ENCODE data around the gene MCTP2.
"Not testable (repeated sequence)": the region's sequence is repeated elsewhere in the genome, so short reads cannot be mapped to it uniquely, and the experiment has no call there.

MCTP2 gene

GRCh38 chr15:94236608-94237007, 5.2 kb downstream of the MCTP2 start:
- DNase-seq (ENCODE audit: low read depth in 2 of 2): no peak

- DNase-seq (ENCODE audit: low read depth in 2 of 2): no peak
Observed at GRCh38 chr15:94237903-94238302, 6.5 kb downstream of the MCTP2 start.

DNA sequence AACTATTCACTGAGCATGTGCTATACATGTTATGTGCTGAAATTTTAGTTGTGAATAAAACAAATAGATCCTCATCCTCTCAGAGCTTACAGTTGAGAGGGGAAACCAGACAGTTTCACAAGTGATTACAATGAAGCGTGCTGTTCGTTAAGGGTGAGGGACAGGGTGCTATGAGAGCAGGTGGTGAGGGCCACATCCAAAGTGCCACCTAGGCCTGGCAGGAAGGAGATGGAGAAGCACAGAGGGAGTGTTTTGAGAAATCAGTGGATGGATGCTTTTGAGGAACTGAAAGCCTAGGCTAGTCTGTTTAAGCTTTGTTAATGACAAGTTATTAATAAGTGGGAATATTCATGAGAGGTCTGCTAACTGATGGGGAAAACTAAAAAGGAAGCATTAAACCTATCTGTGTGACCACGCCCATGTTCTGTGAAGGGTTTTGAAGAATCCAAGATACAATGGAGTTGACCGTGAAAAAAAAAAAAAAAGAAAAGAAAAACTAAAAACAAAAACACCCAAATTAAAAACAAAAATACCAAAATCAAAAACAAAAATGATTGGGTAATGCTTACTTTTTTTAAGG, 7.3 kb downstream of the MCTP2 start:
- DNase-seq (ENCODE audit: low read depth in 2 of 2): no peak

DNA sequence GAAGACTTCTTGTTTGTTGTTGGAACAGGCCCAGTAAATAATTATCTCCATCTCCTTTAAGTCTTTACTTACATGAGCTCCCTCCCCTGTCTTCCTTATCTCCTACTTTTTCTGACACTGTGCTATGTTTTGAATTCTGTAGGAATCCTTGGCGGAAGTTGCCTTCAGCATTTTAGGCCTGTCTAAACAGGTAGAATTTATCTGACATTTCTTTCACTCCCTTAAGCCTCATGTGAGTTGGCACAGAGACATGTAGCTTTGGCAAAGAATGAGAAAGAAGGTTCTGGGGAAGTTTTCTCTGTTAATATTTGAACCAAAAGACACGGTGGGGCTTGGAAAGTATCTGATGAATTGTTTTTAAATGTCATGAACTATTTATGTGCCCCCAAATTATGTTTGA, 8.1 kb downstream of the MCTP2 start:
- DNase-seq (ENCODE audit: low read depth in 2 of 2): no peak

DNA sequence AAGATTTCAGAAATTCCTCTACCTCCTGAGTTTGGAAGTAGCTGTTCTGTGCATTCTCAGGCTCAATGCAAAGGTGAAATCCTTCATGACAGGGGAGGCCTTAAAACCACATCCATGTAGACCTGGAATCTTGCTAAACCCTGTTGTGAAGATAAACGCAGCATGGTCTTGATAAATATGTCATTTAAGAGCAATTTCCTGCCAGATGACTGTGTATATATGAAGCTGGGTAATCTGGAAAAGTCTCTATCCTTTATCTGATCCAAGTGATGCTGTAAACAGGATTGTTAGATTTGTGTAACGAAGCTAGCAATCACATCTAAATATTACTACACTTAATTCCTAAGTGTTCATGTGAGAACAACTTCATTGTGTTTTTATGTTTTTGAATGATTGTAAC, 9.1 kb downstream of the MCTP2 start:
- DNase-seq (ENCODE audit: low read depth in 2 of 2): no peak

DNA sequence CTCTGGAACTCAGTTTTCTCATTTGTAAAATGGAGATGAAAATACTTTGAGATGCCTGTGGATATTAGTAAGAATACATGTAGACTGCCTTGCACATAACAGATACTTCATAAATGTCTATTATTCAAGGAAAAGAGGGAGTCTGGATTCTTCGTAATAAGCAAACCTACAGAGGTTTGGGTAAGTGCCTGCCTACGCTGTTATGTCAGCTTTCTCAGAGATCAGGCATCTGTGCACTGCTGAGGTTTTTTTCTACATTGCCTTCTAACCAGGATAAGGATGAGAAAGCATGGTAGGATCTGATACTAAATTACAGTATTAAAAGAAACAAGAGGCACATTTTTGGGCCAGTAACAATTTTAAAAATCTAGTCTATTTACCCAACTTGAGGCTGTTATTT, 10.9 kb downstream of the MCTP2 start:
- DNase-seq (ENCODE audit: low read depth in 2 of 2): no peak

DNA sequence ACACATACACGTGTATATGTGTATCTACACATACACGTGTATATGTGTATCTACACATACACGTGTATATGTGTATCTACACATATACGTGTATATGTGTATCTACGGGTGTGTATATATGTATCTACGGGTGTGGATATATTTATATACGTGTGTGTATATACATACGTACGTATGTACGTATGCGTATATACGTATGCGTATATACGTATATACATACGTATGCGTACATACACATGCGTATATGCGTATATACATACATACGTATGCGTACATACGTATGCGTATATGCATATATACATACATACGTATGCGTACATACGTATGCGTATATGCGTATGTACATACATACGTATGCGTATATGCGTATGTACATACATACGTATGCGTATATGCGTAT, 11.6 kb downstream of the MCTP2 start:
- not testable (repeated sequence) for DNase-seq (ENCODE audit: low read depth in 2 of 2)

DNA sequence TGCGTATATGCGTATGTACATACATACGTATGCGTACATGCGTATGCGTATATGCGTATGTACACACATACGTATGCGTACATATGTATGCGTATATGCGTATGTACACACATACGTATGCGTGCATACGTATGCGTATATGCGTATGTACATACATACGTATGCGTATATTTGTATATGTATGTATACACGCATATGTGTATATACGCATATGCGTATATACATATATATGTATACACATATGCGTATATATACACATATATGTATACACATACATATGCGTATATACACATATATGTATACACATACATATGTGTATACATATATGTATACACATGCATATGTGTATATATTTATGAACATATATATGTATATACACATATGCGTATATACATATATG, 12.1 kb downstream of the MCTP2 start:
- no peak for DNase-seq (ENCODE audit: low read depth in 2 of 2)

GRCh38 chr15:94246016-94246415, 14.7 kb downstream of the MCTP2 start:
- no peak for DNase-seq (ENCODE audit: low read depth in 2 of 2)

- no peak for DNase-seq (ENCODE audit: low read depth in 2 of 2)
Observed at GRCh38 chr15:94247789-94248638, 16.7 kb downstream of the MCTP2 start.

GRCh38 chr15:94250801-94251200, 19.4 kb downstream of the MCTP2 start:
- no peak for DNase-seq (ENCODE audit: low read depth in 2 of 2)

- no peak for DNase-seq (ENCODE audit: low read depth in 2 of 2)
Observed at GRCh38 chr15:94252223-94252766, 20.9 kb downstream of the MCTP2 start.

- DNase-seq (ENCODE audit: low read depth in 2 of 2): no peak
Observed at GRCh38 chr15:94252906-94253491, 21.6 kb downstream of the MCTP2 start.

GRCh38 chr15:94253742-94254141, 22.4 kb downstream of the MCTP2 start:
- DNase-seq (ENCODE audit: low read depth in 2 of 2): no peak

DNA sequence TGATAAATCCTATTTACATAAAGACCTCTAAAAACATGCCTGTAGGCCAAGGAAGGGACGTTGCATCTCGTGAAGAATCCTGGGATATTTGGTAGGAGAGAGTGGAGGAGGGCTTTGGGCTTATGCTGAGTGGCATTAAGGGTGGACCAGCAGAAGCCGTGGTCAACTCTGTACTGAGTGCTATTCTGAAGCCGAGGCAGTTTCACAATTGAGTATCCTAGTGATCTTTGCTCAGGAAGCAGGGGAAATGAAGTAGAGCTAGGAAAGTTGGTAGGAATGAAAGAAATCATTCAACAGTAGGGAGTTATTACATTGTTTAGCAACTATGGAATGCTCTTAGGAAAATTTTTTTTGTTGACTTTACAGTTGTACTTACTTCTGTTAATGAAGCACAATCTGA, 24.2 kb downstream of the MCTP2 start:
- no peak for DNase-seq (ENCODE audit: low read depth in 2 of 2)

- no peak for DNase-seq (ENCODE audit: low read depth in 2 of 2)
Observed at GRCh38 chr15:94256511-94256910, 25.1 kb downstream of the MCTP2 start.

GRCh38 chr15:94257776-94258175, 26.4 kb downstream of the MCTP2 start:
- DNase-seq (ENCODE audit: low read depth in 2 of 2): not testable (repeated sequence)

DNA sequence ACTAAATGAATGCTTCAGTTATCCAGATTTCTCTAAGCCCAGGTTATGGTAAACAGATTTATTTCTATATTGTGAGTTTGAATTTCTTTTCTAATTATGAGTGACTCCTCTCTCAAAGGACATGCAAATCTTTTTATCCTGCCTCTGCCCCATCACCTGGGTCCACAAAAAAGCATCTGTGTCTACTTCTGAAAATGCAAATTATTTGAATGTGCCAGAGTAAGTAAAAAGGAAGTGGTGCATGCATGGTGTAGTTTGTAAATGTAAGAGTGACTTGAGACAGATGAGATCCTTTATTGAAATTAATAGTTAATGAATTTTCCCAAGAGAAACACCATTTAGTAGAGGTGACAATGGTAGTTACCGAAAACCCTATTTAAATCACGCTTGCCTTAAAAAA, 26.9 kb downstream of the MCTP2 start:
- DNase-seq (ENCODE audit: low read depth in 2 of 2): no peak

GRCh38 chr15:94259121-94259751, 27.9 kb downstream of the MCTP2 start:
- DNase-seq (ENCODE audit: low read depth in 2 of 2): no peak

DNA sequence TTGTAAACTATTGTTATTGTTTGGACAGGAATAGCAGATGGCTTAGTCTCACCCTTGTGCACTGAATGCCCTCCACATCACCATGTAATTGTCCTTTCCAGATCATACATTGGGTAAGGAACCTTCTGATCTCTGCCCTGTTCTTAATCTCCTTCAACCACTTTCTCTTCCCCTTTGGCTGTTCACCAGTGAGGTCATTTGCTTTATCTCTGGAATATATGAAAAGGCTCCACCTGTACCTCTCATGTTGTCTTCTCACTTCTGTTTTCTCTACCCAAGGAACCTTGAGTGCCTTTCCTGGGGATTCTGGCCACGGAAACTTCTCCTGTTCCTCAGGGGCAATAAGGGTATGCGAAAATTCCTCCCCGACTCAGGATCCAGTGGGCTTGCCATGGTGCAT, 28.5 kb downstream of the MCTP2 start:
- DNase-seq (ENCODE audit: low read depth in 2 of 2): no peak

DNA sequence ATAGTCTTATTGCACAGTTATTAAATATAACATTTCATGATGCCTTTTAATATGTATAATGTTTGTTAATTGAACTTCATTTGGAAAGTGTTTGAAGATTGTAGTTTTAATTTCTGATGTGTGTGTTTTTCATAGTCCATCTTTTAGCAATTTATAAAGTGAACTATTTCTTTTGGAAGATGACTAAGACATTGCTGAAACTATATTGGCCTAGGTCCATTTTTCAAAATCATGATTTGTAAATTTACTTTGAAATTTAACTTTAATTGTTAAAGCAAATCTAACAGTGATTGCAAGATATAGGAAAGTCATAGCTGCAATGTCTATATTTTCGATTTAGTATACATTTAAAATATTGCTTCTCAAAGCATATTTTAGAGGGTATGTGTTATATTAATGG, 30.8 kb downstream of the MCTP2 start:
- DNase-seq (ENCODE audit: low read depth in 2 of 2): no peak
